OCI-LY7 (cell line): ENCODE results near the gene DMD. TPM values are rescaled to one million over a fixed set of nuclear protein-coding genes. Genes with fewer than 3 reads are reported as not detected.

Experiments
- BruUV-seq: library from RNA; stranded (reverse); fragments of 400-500 nt; replicated peaks from 2 replicates; lab custom pipeline; 2021; lab: Mats Ljungman, UMichigan
- CTCF ChIA-PET: fragments of 300-600 bp; sonication (Branson Sonifier 250); formaldehyde crosslinking; loops from one replicate; lab custom pipeline; 2022; ENCODE audit warnings: antibody characterized with exemption; ENCODE audit not compliant: unreplicated experiment; lab: Charles Lee
- POLR2A ChIA-PET: fragments of 300-600 bp; sonication (Branson Sonifier 250); formaldehyde crosslinking; loops from one replicate; lab custom pipeline; 2022; ENCODE audit warnings: antibody characterized with exemption; lab: Charles Lee
- DNase-seq: peaks from one replicate; pipeline ENCODE4 v3.0.0-alpha.2; 2015; ENCODE audit warnings: low spot score
- H2AFZ ChIP-seq: fragments of 200-600 bp; sonication (generic), shearing (Covaris generic); 2 replicates; pipeline ENCODE4 v1.6.1; 2014; ENCODE audit warnings: mild to moderate bottlenecking, antibody characterized with exemption, low read length, moderate library complexity
- H3K27ac ChIP-seq: fragments of 200-600 bp; sonication (generic); 2 replicates; pipeline ENCODE4 v1.5.1; 2014; ENCODE audit warnings: mixed run types, low read depth, mild to moderate bottlenecking, moderate library complexity, low read length, inconsistent platforms; ENCODE audit not compliant: poor library complexity, severe bottlenecking
- H3K36me3 ChIP-seq: fragments of 200-600 bp; sonication (generic); 2 replicates; pipeline ENCODE4 v1.6.1; 2014; ENCODE audit warnings: mild to moderate bottlenecking, antibody characterized with exemption, low read length, moderate library complexity, mixed read lengths; ENCODE audit not compliant: insufficient read depth
- H3K4me1 ChIP-seq: fragments of 200-600 bp; sonication (generic); 2 replicates; pipeline ENCODE4 v1.5.1; 2014; ENCODE audit warnings: mild to moderate bottlenecking, low read length; ENCODE audit not compliant: insufficient read depth, poor library complexity, severe bottlenecking
- H3K4me2 ChIP-seq: fragments of 200-600 bp; sonication (generic); 2 replicates; pipeline ENCODE4 v1.6.1; 2014; ENCODE audit warnings: mild to moderate bottlenecking, low read length
- H3K4me3 ChIP-seq: fragments of 200-600 bp; sonication (generic); 2 replicates; pipeline ENCODE4 v1.5.1; 2014; ENCODE audit warnings: mild to moderate bottlenecking, low read depth, low read length; ENCODE audit not compliant: poor library complexity, severe bottlenecking
- H3K79me2 ChIP-seq: fragments of 200-600 bp; sonication (generic); 2 replicates; pipeline ENCODE4 v1.6.1; 2016; ENCODE audit warnings: low read depth, mild to moderate bottlenecking, low read length, moderate library complexity, mixed read lengths; ENCODE audit not compliant: insufficient read depth
- H3K9me2 ChIP-seq: fragments of 200-600 bp; sonication (generic); 2 replicates; pipeline ENCODE4 v1.6.1; 2016; ENCODE audit warnings: mild to moderate bottlenecking, low read length, mixed read lengths; ENCODE audit not compliant: insufficient read depth
- H3K9me3 ChIP-seq: fragments of 200-600 bp; sonication (generic); 2 replicates; pipeline ENCODE4 v1.6.1; 2014; ENCODE audit warnings: mild to moderate bottlenecking, mixed run types, low read length, mixed read lengths
- H4K20me1 ChIP-seq: fragments of 200-600 bp; sonication (generic); 2 replicates; pipeline ENCODE4 v1.6.1; 2014; ENCODE audit warnings: mild to moderate bottlenecking, antibody characterized with exemption, low read length, moderate library complexity, mixed read lengths; ENCODE audit not compliant: insufficient read depth
- EZH2phosphoT487 ChIP-seq: fragments of 200-600 bp; sonication (generic); IDR thresholded peaks from 2 replicates; pipeline ENCODE4 v1.6.1; 2018; ENCODE audit warnings: low read depth, borderline replicate concordance, mild to moderate bottlenecking, mixed run types, antibody characterized with exemption, low read length, moderate library complexity, mixed read lengths
- intact Hi-C: fragments of 100-400 bp; cut with micrococcal nuclease; formaldehyde crosslinking; loops from one replicate; pipeline ENCODE4 v1.10.0; 2022; ENCODE audit not compliant: unreplicated experiment
- total RNA-seq, 2 experiments: library from RNA; depleted of rRNA in 1 of 2; stranded (reverse); fragments of >200 nt in 1 of 2; shearing (Covaris generic) in 1 of 2; gene quantifications; 2 replicates each; pipeline ENCODE4 v1.2.3, GENCODE V29; 2014 to 2022
- TF ChIP-seq, protein P1 (sequence below): fragments of 200-600 bp; sonication (generic); conservative IDR thresholded peaks from 2 replicates; pipeline ENCODE4 v1.5.1; 2014; ENCODE audit warnings: mild to moderate bottlenecking, antibody characterized with exemption, low read length, moderate library complexity, mixed read lengths

Gene DMD
- total RNA-seq, 2 experiments from 2014 or later = 20.5 to 61.4 TPM

DNA sequence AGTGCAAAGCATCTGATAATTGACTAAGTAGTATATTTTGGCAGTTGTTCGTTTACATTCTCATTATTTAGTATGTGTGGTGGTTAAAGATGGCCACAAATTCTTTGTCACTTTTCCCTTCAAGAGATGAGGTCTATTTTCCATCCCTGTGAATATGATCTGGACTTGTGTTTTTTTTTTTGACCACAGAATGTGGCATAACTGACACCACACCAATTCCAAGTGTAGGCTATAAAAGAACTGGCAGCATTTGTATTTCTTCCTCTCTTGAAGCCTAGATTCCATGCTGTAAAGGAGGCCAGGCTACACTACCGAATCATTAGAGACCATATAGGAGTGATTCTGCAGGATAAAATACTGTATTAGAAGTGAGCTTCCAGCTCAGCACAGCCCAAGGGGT lies 596.6 kb downstream of the DMD start:
- ChIA-PET POLR2A (interaction anchor here (0.6 kb wide), 1 partner anchor 35 kb away, joined by 3 read pairs; no protein-coding TSS in a partner anchor), CTCF (no interaction called here)
- DNase-seq = no peak
- H3K9me3 ChIP-seq = no peaks in the 10 kb centered on the region
- H3K36me3 ChIP-seq = no peaks in the 10 kb centered on the region
- no peaks in the 10 kb centered on the region for H3K9me2 ChIP-seq
- H3K4me1 ChIP-seq = no peaks in the 10 kb centered on the region
- no peak overlapping the region for H3K27ac ChIP-seq
- no peak overlapping the region for H3K4me2 ChIP-seq
- no peak overlapping the region for H2AFZ ChIP-seq
- no peaks in the 10 kb centered on the region for H3K79me2 ChIP-seq
- no peaks in the 10 kb centered on the region for H4K20me1 ChIP-seq
- intact Hi-C loops = no loop called here
- BruUV-seq = no TSS peak
- no peak for TF ChIP-seq EZH2phosphoT487
- TF ChIP-seq, protein P1, sequence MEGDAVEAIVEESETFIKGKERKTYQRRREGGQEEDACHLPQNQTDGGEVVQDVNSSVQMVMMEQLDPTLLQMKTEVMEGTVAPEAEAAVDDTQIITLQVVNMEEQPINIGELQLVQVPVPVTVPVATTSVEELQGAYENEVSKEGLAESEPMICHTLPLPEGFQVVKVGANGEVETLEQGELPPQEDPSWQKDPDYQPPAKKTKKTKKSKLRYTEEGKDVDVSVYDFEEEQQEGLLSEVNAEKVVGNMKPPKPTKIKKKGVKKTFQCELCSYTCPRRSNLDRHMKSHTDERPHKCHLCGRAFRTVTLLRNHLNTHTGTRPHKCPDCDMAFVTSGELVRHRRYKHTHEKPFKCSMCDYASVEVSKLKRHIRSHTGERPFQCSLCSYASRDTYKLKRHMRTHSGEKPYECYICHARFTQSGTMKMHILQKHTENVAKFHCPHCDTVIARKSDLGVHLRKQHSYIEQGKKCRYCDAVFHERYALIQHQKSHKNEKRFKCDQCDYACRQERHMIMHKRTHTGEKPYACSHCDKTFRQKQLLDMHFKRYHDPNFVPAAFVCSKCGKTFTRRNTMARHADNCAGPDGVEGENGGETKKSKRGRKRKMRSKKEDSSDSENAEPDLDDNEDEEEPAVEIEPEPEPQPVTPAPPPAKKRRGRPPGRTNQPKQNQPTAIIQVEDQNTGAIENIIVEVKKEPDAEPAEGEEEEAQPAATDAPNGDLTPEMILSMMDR = no peak
- no peak overlapping the region for H3K4me3 ChIP-seq

DNA sequence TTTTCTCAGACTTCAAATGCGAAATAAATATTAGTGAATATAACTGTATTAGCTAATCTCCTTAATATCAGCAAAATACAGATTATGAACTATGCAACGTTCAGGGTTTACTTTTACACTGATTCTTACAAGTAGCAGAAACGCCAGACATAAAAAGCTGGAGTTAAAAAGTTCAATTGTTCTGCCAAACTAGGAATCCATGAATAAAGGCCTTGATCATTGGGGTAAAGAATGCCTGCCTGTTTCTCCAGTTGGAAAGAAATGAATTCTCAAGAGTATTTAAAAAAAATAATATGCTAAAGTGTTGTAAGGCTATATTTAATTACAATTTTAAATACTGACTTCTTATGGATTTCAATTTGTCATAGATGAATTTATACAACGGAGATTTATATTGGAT lies 612.2 kb downstream of the DMD start:
- BruUV-seq = no TSS peak
- no peaks in the 10 kb centered on the region for H3K36me3 ChIP-seq
- CTCF ChIA-PET = no interaction called here
- H2AFZ ChIP-seq = no peak overlapping the region
- H3K9me3 ChIP-seq = no peaks in the 10 kb centered on the region
- H3K9me2 ChIP-seq = no peaks in the 10 kb centered on the region
- no peak overlapping the region for H3K27ac ChIP-seq
- POLR2A ChIA-PET = no interaction called here
- no peak for DNase-seq
- no peak overlapping the region for H3K4me3 ChIP-seq
- TF ChIP-seq EZH2phosphoT487 = no peak
- TF ChIP-seq, protein P1 = no peak
- no peaks in the 10 kb centered on the region for H3K4me1 ChIP-seq
- no peaks in the 10 kb centered on the region for H3K79me2 ChIP-seq
- no peak overlapping the region for H3K4me2 ChIP-seq
- H4K20me1 ChIP-seq = no peaks in the 10 kb centered on the region
- intact Hi-C loops = no loop called here

DNA sequence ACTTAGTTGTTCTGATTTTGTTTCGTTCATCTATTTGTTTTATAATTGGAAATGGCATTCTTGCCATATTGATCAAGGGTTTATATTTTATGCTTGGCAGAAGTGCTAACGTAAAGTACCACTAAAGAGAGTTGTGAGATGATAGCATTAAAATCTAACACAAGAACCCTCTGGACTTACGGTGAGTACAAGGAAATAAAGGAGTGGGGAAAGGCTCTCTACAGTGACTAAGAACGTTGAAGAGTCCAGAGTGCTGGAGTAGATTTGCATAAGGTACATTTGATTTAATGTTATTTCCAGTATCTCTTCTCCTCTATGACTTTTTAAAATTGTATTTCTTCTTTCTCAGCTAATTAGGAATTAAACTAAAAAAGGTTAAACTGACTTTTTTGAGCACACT lies 612.6 kb downstream of the DMD start:
- BruUV-seq = no TSS peak
- H3K4me3 ChIP-seq = no peak overlapping the region
- POLR2A ChIA-PET = no interaction called here

More for the DNA sequence above, 612.6 kb downstream of the DMD start:
- H3K4me1 ChIP-seq = no peaks in the 10 kb centered on the region
- H3K9me3 ChIP-seq = no peaks in the 10 kb centered on the region
- no peaks in the 10 kb centered on the region for H3K36me3 ChIP-seq
- H3K4me2 ChIP-seq = no peak overlapping the region
- CTCF ChIA-PET = no interaction called here
- intact Hi-C loops = no loop called here
- DNase-seq = no peak
- TF ChIP-seq, protein P1 = no peak
- TF ChIP-seq EZH2phosphoT487 = no peak
- no peak overlapping the region for H2AFZ ChIP-seq
- no peaks in the 10 kb centered on the region for H3K9me2 ChIP-seq
- H3K27ac ChIP-seq = no peak overlapping the region
- H3K79me2 ChIP-seq = no peaks in the 10 kb centered on the region
- no peaks in the 10 kb centered on the region for H4K20me1 ChIP-seq
